NAMALWA (cell line): ENCODE data around the gene EBF3.

ENCODE experiments used
- DNase-seq: peaks from one replicate; pipeline ENCODE4 v3.0.0-alpha.2; 2015; ENCODE audit warnings: low spot score

EBF3 gene

GRCh38 chr10:129945064-129945463 is 19.0 kb downstream of the EBF3 start:
- DNase-seq: no peak

DNA sequence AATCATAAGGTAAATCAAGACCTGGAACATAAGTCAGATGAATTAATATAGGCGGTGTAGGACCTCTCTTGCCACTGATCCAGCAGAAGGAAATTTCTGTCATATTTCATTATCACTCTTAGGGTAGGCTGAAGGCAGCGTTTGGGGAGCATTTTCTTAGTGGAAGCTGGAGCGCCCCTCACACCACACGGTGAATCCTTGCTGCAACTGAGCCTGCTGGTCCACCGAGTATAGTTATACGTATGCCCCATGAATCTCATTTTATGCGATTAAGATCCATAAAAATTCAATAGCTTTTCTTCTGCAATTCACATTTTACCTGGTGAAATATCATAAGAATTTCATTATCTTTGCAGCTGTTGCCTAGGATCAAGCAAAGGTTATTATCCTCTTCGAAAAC is 19.6 kb downstream of the EBF3 start:
- no peak for DNase-seq

- no peak for DNase-seq
Observed at GRCh38 chr10:129942936-129943715, 20.9 kb downstream of the EBF3 start.

GRCh38 chr10:129942391-129942790 is 21.7 kb downstream of the EBF3 start:
- DNase-seq: no peak

DNA sequence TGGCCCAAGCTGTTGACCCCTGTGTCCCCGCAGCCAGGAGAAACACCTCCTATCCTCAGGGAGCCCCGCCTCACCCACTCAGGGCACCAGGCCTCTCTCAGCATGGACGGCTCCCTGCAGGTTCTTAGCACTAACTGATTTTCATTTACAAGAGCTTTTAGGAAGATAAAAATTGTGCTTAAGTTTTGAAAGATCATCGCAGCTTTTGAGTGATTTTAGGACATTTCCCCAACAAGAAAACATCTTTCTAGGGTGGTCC is 22.1 kb downstream of the EBF3 start:
- DNase-seq: no peak

- no peak for DNase-seq
Observed at GRCh38 chr10:129941199-129942018, 22.7 kb downstream of the EBF3 start.

- DNase-seq: no peak
Observed at GRCh38 chr10:129940617-129941198, 23.4 kb downstream of the EBF3 start.

DNA sequence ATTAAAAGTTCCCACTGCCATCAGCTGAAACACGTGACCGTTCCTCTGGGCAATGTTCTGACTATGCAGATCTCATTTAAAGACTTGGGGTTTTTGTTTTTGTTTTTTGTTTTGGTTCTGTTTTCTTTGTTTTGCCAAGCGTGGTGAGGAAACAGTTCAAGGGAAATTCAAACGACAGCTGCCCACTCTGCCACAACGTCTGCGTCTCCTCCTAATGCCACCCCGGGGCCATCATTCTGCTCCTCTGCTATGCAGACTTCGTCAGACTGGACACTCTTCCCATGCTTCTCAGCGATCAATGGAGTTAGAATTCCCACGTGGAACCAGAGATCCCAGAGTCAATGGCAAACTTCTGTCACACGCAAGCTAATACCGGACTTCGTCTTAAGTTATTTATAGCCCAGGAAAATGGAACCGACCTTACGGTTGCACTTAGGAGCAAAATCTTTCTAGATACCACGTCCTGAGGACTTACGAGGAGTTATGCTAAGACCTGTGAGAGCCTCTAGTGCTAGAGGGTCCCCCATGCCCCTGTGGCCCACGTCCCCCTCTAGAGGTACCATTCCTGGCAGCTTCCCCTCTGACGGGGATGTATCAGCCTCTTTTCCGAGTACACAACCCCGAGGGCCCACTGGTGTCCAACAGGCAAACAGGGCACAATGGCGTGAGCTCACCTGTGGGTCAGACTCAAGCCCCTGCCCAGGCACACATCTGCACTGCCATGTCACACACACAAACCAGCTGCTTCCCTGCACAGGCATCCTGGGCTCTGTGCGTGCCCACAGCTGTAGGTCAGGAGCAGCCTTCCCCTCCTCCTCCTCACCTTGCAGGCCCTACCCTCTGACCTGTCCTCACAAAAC is 24.4 kb downstream of the EBF3 start:
- no peak for DNase-seq

DNA sequence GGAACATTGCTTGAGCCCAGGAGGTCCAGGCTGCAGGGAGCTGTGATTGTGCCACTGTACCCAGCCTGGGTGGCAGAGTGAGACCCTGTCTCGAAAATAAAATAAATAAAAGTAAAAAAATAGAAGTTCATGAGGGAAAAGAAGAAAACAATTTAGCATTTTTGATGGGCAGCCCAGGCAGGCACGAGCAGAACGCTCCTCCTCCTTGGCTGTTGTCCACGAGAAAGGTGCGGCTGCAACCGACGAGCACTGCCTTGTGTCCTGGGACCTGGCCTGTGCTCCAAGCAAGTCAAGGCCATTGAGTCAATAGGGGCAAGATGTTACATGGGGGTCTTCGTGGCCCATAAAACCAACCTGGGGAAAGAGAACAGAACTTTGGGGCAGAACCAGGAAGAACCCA is 25.6 kb downstream of the EBF3 start:
- no peak for DNase-seq

- DNase-seq: no peak
Observed at GRCh38 chr10:129937351-129937751, 26.7 kb downstream of the EBF3 start.

- no peak for DNase-seq
Observed at GRCh38 chr10:129936923-129937300, 27.2 kb downstream of the EBF3 start.

- DNase-seq: no peak
Observed at GRCh38 chr10:129936266-129936922, 27.7 kb downstream of the EBF3 start.

DNA sequence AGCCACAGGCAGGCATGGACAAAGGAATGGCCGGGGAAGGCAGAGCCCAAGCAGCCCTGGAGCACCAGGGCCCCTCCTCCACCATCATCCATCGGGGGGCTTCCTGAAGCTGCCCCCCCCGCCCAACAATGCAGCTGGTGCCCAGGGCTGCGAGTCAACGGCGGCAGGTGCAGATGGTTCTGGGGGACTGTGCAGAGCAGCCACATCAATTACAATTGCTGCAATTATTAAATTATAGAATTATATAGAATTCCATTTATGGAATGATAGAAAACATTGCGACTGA is 28.3 kb downstream of the EBF3 start:
- no peak for DNase-seq

DNA sequence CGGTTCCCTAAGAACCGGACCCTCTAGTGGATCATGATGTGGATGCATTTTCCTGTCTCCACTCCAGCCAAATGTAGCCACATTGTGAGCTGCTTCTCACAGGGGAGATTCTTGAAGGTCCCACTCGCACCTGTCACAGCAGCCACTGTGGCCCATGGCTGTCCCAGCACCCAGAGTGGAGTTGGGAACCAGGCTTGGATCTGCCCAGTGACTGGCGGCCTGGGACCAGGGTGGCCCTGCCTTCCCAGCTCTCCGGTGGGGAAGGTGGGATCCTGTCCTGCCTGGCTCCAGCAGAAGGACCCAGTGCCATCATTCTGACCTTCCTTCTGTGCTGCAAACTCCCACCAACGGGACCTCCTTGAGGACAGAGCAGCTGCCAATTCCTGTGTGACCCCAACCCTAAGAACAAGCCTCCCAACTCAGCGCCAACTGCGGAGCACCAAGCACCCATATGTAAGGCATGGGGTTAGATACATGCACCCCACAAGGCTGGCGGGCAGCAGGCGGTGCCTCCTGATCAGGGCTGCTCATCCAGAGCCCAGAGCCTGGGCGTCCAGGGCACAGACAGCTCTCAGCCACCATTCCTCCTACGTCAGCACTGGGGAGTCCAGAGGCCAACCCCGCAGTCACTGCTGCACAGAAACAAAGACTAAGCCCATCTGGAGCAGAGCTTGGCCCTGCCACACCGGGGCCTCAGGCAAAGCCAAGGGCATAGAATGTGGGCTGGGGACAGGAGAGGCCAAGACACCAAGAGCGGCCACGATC is 28.8 kb downstream of the EBF3 start:
- no peak for DNase-seq

DNA sequence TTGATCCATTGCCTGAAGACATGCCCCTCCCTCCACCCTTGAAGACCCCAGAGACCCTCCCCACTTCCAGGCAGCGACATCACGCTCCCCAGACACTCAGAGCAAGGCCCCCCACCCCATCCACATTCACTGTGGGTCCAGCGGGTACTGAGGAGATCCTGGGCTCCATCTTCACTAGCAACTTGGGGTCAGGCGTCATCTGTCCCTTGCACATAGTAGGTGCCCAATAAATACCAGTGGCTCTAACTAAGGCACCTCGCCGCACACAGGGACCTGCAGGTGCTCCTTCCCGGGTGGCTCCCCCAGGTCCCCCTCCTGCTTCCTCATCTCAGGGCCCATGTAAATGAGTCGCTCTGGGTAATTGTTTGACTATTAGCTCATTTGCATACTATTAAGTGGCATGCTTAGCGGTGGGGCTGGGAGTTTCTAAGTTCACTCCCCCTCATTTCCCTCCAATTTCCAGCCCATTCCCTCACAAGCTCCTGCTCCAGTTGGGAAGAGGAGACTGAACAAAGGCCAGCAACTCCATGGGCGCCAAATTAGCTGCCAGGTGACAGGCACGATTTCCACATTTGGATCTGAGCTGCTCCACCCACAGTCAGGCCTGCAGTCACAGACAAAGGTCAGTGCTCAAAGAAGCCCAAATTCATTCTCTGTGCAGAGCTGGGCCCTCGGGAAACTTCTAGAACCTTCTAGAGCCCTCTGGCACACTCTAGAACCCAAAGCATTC is 29.7 kb downstream of the EBF3 start:
- DNase-seq: no peak

DNA sequence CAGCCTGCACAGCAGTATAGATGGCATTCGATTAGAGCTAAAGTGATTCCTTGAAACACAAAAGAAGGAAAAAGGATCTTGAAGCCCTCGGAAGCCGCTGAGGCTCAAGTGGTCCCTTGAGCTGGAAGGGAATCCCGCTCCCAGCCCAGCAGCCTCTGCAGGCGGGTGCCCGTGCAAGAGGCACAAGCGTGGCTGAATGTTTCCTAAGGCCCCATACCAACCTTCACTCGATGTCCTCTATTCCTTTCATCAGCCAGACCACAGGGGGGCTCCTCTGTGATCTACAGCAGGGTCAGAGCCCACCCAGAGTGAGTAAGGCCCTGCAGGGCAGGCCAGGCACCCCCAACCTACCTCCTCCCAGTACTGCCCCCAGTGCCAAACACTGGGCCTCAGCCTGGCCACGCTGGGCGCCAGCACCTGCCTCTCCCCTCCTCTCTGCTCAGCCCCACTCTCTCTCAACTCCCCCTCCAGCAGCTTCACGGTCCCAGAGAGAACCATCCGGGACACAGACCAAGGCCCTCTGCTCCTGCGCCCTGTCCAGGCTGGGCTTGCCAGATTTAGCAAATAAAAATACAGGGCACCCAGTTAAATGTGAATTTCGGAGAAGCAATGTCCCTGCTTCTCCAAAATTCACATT is 30.5 kb downstream of the EBF3 start:
- DNase-seq: no peak

DNA sequence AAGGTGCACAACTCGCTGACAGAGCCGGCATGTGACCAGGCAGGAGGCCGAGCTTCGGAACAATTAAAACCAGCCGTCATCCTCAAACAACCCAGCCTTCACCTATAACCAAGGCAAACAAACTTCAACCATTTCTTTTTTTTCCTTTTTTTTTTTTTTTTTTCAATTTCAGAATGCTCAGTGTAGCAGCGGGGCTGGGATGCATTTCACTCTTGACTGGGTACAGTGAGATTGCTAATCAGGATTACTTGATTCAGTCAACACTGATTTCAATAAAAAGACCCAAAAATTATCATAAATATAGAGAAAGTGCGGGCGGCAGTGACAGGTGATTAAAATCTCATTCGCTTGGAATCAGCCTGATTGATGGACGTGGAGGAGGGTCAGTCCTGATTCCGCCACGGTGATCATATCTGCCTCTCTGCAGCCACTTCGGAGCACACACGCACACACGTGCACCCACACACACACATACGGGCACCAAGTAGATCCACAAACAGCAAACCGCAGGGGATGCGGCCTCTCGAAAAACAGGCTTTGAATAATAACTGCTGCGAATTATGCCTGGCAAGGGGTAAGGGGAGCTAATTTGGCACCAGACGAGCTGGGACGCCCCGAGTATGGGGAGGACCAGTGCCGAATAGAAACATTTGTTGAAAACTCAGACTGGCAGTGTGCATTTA is 31.2 kb downstream of the EBF3 start:
- DNase-seq: no peak

DNA sequence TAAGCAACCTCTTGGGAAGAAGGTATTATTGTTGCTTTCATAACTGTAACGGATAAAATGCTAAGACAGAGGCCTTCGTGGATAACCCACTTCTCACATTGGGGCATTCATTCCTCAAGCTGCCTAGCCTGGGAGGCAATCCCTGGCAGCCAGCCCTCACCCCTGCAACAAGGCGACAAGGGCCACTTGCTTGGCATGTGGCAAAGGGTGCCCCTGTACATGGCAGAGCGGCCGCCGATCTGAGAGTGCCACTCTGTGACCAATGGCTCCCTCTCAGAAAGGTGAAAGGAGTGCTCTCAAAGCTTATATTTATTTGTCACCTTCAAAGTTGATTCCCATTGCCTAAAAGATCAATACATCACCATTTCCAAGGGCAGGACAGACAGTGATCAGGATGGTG is 31.9 kb downstream of the EBF3 start:
- no peak for DNase-seq
